Osteoblast (primary cell): Measurements from ENCODE around the gene BTRC. TPM values are rescaled to one million over a fixed set of nuclear protein-coding genes. Genes with fewer than 3 reads are reported as not detected.

Experiments
- DNase-seq: peaks from one replicate; pipeline ENCODE4 v3.0.0; 2011; ENCODE audit warnings: low spot score, mixed read lengths; ENCODE audit not compliant: insufficient read length; ENCODE audit errors: missing footprints
- H2AFZ ChIP-seq: 2 replicates; pipeline ENCODE4 v1.6.0; 2011; ENCODE audit warnings: mild to moderate bottlenecking, low read length
- H3K27ac ChIP-seq: 2 replicates; pipeline ENCODE4 v1.5.1; 2011; ENCODE audit warnings: mild to moderate bottlenecking, low read depth, low read length, moderate library complexity
- H3K27me3 ChIP-seq: 2 replicates; pipeline ENCODE4 v1.6.0; 2012; ENCODE audit warnings: mild to moderate bottlenecking, control low read depth, inconsistent platforms, low read length, moderate library complexity; ENCODE audit not compliant: insufficient read depth
- H3K36me3 ChIP-seq: 2 replicates; pipeline ENCODE4 v1.5.1; 2011; ENCODE audit warnings: mild to moderate bottlenecking, low read length, control low read depth, moderate library complexity; ENCODE audit not compliant: insufficient read depth
- H3K4me1 ChIP-seq: 2 replicates; pipeline ENCODE4 v1.5.1; 2011; ENCODE audit warnings: mild to moderate bottlenecking, low read length, control low read depth, moderate library complexity; ENCODE audit not compliant: insufficient read depth
- H3K4me2 ChIP-seq: 2 replicates; pipeline ENCODE4 v1.6.0; 2011; ENCODE audit warnings: mild to moderate bottlenecking, low read length; ENCODE audit not compliant: insufficient read depth
- H3K4me3 ChIP-seq: fragments of 200-600 bp; sonication (generic); 3 replicates; pipeline ENCODE4 v1.5.1; 2012; ENCODE audit warnings: mild to moderate bottlenecking, low read length, inconsistent platforms; ENCODE audit not compliant: insufficient read depth
- H3K79me2 ChIP-seq: 2 replicates; pipeline ENCODE4 v1.6.0; 2012; ENCODE audit warnings: mild to moderate bottlenecking, low read length, control low read depth, inconsistent platforms; ENCODE audit not compliant: insufficient read depth
- H3K9me3 ChIP-seq: 2 replicates; pipeline ENCODE4 v1.5.1; 2011; ENCODE audit warnings: low read depth, low read length, control low read depth
- H4K20me1 ChIP-seq: 2 replicates; pipeline ENCODE4 v1.6.0; 2012; ENCODE audit warnings: mild to moderate bottlenecking, low read length, control low read depth; ENCODE audit not compliant: insufficient read depth
- total RNA-seq: library from RNA; depleted of rRNA; stranded (reverse); fragments of >200 nt; gene quantifications from 2 replicates; pipeline ENCODE4 v1.2.3, GENCODE V29; 2012
- TF ChIP-seq, protein P1 (sequence below): IDR thresholded peaks from 2 replicates; pipeline ENCODE4 v1.5.1; 2011; ENCODE audit warnings: mild to moderate bottlenecking, low read depth, low read length, moderate library complexity; ENCODE audit errors: extremely low read depth

Gene BTRC
- total RNA-seq, 1 donor = 11.2 TPM

GRCh38 chr10:101478956-101479355, 125.0 kb downstream of the BTRC start:
- no peak for DNase-seq
- Histone ChIP-seq H3K79me2 (no peaks in the 10 kb centered on the region), H3K27ac (no peak overlapping the region), H3K36me3 (no peaks in the 10 kb centered on the region), H3K4me1 (no peaks in the 10 kb centered on the region), H3K9me3 (no peaks in the 10 kb centered on the region), H3K4me3 (no peak overlapping the region), H4K20me1 (peaks cover 2% of the 10 kb centered on the region), H2AFZ (no peak overlapping the region), H3K27me3 (no peaks in the 10 kb centered on the region), H3K4me2 (no peak overlapping the region)
- TF ChIP-seq, protein P1, sequence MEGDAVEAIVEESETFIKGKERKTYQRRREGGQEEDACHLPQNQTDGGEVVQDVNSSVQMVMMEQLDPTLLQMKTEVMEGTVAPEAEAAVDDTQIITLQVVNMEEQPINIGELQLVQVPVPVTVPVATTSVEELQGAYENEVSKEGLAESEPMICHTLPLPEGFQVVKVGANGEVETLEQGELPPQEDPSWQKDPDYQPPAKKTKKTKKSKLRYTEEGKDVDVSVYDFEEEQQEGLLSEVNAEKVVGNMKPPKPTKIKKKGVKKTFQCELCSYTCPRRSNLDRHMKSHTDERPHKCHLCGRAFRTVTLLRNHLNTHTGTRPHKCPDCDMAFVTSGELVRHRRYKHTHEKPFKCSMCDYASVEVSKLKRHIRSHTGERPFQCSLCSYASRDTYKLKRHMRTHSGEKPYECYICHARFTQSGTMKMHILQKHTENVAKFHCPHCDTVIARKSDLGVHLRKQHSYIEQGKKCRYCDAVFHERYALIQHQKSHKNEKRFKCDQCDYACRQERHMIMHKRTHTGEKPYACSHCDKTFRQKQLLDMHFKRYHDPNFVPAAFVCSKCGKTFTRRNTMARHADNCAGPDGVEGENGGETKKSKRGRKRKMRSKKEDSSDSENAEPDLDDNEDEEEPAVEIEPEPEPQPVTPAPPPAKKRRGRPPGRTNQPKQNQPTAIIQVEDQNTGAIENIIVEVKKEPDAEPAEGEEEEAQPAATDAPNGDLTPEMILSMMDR = no peak

GRCh38 chr10:101481256-101481655, 127.3 kb downstream of the BTRC start:
- no peaks in the 10 kb centered on the region for H3K36me3 ChIP-seq
- no peak overlapping the region for H3K27ac ChIP-seq
- DNase-seq = no peak
- no peak overlapping the region for H3K4me2 ChIP-seq
- no peaks in the 10 kb centered on the region for H3K79me2 ChIP-seq
- TF ChIP-seq, protein P1 = no peak
- no peak overlapping the region for H2AFZ ChIP-seq
- H3K4me3 ChIP-seq = no peak overlapping the region
- H4K20me1 ChIP-seq = no peaks in the 10 kb centered on the region
- no peaks in the 10 kb centered on the region for H3K4me1 ChIP-seq
- no peaks in the 10 kb centered on the region for H3K27me3 ChIP-seq
- H3K9me3 ChIP-seq = no peaks in the 10 kb centered on the region

- H3K79me2 ChIP-seq = no peaks in the 10 kb centered on the region
- no peak overlapping the region for H3K27ac ChIP-seq
- H3K36me3 ChIP-seq = no peaks in the 10 kb centered on the region
- H4K20me1 ChIP-seq = no peaks in the 10 kb centered on the region
- no peak overlapping the region for H3K4me2 ChIP-seq
- H3K9me3 ChIP-seq = no peaks in the 10 kb centered on the region
- H3K27me3 ChIP-seq = no peaks in the 10 kb centered on the region
- no peaks in the 10 kb centered on the region for H3K4me1 ChIP-seq
- no peak overlapping the region for H2AFZ ChIP-seq
- H3K4me3 ChIP-seq = no peak overlapping the region
- TF ChIP-seq, protein P1 = no peak
- no peak for DNase-seq
Measured at GRCh38 chr10:101482568-101482967, 128.6 kb downstream of the BTRC start.

- Histone ChIP-seq H2AFZ (no peak overlapping the region), H4K20me1 (no peaks in the 10 kb centered on the region), H3K4me3 (no peak overlapping the region), H3K27ac (no peak overlapping the region), H3K4me1 (no peaks in the 10 kb centered on the region), H3K9me3 (no peaks in the 10 kb centered on the region), H3K79me2 (no peaks in the 10 kb centered on the region), H3K36me3 (no peaks in the 10 kb centered on the region), H3K4me2 (no peak overlapping the region), H3K27me3 (no peaks in the 10 kb centered on the region)
- TF ChIP-seq, protein P1 = no peak
- no peak for DNase-seq
Measured at GRCh38 chr10:101484175-101484745, 130.3 kb downstream of the BTRC start.
